ENCODE results near the gene SERPINB4.

Gene SERPINB4

GRCh38 chr18:63588909-63589308 lies 55.1 kb downstream of the SERPINB4 start:
- no peaks in the 10 kb centered on the region for H3F3A ChIP-seq (ENCODE audit: control insufficient read depth, insufficient read depth)
- no peaks in the 10 kb centered on the region for H4K20me1 ChIP-seq (ENCODE audit: control insufficient read depth, insufficient read depth, low read depth, low read length)
- no peak overlapping the region for H3K4me3 ChIP-seq (ENCODE audit: low read length)
- H3K4me2 ChIP-seq (ENCODE audit: low read length): no peak overlapping the region
- no peak overlapping the region for H3K27ac ChIP-seq (ENCODE audit: low read depth, low read length)
- no peaks in the 10 kb centered on the region for H3K9me2 ChIP-seq (replicated peaks; ENCODE audit: control insufficient read depth, low read length)
- no peaks in the 10 kb centered on the region for H3K79me2 ChIP-seq (ENCODE audit: control insufficient read depth, low read length)
- H3K36me3 ChIP-seq (ENCODE audit: control insufficient read depth, low read length): no peaks in the 10 kb centered on the region
- TF ChIP-seq CTCF (IDR thresholded peaks at IDR 0.05; ENCODE audit: low read depth, low read length, poor library complexity, severe bottlenecking): no peak
- no peak for TF ChIP-seq EZH2phosphoT487 (IDR thresholded peaks at IDR 0.05; ENCODE audit: borderline replicate concordance, low read length)
- H3K9me3 ChIP-seq (ENCODE audit: control insufficient read depth, insufficient read depth, low read length): no peaks in the 10 kb centered on the region
- H3K4me1 ChIP-seq (ENCODE audit: control insufficient read depth, low read length): no peaks in the 10 kb centered on the region
- H3K27me3 ChIP-seq (ENCODE audit: control insufficient read depth, low read length): no peaks in the 10 kb centered on the region
